Purkinje cell (primary cell): ENCODE data around the gene SLC17A1. TPM values are rescaled to one million over a fixed set of nuclear protein-coding genes. Genes with fewer than 3 reads are reported as not detected.

ENCODE experiments used
- polyA plus RNA-seq: library from polyadenylated mRNA; unstranded; fragments of >200 nt; fragmentation: Nextera tagmentation; gene quantifications from 2 replicates; pipeline ENCODE4 v1.2.1, GENCODE V29; 2014

SLC17A1 gene, protein sequence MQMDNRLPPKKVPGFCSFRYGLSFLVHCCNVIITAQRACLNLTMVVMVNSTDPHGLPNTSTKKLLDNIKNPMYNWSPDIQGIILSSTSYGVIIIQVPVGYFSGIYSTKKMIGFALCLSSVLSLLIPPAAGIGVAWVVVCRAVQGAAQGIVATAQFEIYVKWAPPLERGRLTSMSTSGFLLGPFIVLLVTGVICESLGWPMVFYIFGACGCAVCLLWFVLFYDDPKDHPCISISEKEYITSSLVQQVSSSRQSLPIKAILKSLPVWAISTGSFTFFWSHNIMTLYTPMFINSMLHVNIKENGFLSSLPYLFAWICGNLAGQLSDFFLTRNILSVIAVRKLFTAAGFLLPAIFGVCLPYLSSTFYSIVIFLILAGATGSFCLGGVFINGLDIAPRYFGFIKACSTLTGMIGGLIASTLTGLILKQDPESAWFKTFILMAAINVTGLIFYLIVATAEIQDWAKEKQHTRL
- polyA plus RNA-seq: not detected in 2 replicates

DNA sequence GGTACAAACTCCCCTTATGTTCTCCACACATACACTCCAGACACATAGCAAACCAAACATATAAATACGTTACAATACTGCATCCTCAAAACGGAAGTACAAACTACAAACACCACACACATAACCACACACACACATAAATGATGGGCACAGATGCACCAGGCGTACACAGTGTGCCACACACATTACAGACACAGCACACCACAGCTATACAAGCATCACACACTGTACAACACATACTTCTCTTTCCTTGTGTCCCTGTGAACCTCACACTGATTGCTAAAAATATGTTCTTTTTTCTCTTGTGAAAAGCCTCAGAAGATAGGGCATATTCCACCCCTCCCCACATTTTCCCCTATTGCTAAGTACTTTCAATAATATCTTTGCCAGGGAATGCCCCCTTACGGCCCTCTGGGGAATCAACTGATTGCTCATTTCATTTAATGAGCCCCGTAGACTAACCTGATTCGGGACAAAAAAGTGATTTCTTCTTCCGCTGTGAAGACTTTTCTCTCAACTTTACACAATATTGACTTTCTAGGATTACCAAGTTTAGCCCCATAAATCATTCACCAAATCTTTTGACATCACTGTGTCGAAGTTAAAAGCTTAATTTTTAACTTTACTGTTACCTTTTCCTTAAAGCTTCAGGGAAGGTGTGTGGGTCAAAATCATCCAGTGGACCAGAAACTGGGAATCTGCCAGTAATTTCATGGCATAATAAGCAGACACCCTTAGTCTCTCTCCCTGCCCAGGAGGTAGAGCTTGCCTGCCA lies at the start of gene SLC17A1:
SLC17A1 (minus strand) TSS at position 521 of the 775 bp plus-strand sequence. CDS start 1,495 bp downstream, outside the sequence.

DNA sequence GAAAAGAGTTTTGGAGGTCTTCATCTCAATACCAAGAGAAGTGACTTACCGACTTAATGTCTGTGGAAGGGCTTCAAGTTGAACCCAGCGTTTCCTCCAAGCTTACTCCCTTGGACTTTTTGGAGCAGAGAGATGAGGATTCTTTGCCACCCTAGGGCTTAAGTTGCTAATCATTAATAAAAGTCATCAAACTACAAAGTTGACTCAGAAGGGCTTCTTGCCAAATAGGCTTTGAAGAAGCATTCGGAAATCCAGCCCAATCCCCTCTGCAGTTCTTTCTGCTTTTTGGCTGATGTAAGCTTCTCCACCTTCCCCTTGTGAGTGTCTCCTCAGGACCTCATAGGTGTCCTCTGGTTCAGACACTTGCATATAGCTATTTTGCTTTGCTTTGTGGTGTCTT lies 42.3 kb upstream of the SLC17A1 start, which contains the start of gene SLC17A3:
SLC17A3 (minus strand) TSS at position 126 of the 400 bp plus-strand sequence. CDS start 5,856 bp downstream, outside the sequence.

DNA sequence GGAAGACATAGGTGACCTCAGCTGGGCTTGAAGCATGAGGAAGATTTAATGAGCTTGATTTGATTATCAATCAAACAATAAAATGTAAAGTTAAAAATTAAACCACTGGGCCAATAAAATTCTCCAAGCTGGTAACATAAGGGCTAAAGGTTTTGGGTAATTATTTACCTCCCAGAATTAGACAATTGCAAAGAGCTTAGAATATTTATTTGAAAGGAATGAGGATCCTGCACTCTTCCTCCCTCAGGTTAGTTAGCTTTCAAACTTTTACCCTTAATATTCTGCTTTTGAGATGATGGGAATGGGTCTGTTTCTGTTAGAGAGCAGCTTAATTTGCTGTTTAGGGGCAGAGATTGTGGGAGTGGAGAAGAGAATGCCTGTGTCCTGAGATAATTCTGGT lies 77.3 kb downstream of the SLC17A1 start, which contains the start of gene SLC17A4:
SLC17A4 (plus strand) TSS at position 208 of the 400 bp plus-strand sequence. CDS start 7,221 bp downstream, outside the sequence.

Other genes starting within 250 kb of the SLC17A1 start
- not detected in 2 replicates for gene SCGN, start 179.8 kb downstream of the SLC17A1 start, polyA plus RNA-seq
- not detected in 2 replicates for gene SLC17A4, start 77.3 kb downstream of the SLC17A1 start, polyA plus RNA-seq
- not detected in 2 replicates for gene SLC17A3, start 42.2 kb upstream of the SLC17A1 start, polyA plus RNA-seq
- gene SLC17A2, start 98.6 kb upstream of the SLC17A1 start, polyA plus RNA-seq: not detected in 2 replicates
- 0.22 TPM in 1 of 2 replicates, not detected in the other for gene TRIM38, start 130.8 kb upstream of the SLC17A1 start, polyA plus RNA-seq